Loucy (cell line): ENCODE data around the gene KANSL3.
A peak's percentile ranks its signal among the peaks of the same experiment; 100 is the strongest.

Experiments
- H2AFZ ChIP-seq: fragments of 200-600 bp; sonication (generic); 2 replicates; pipeline ENCODE4 v1.6.0; 2016; ENCODE audit warnings: antibody characterized with exemption, mild to moderate bottlenecking, low read length, moderate library complexity
- H3F3A ChIP-seq: fragments of 200-600 bp; 2 replicates; pipeline ENCODE4 v1.6.0; 2016; ENCODE audit warnings: antibody characterized with exemption, low read depth, mild to moderate bottlenecking
- H3K27me3 ChIP-seq: fragments of 200-600 bp; sonication (generic); 2 replicates; pipeline ENCODE4 v1.6.1; 2014; ENCODE audit warnings: low read length, mild to moderate bottlenecking; ENCODE audit not compliant: insufficient read depth, poor library complexity, severe bottlenecking
- H3K36me3 ChIP-seq: fragments of 200-600 bp; sonication (generic); 2 replicates; pipeline ENCODE4 v1.6.1; 2016; ENCODE audit warnings: low read length; ENCODE audit not compliant: insufficient read depth
- H3K4me1 ChIP-seq: fragments of 200-600 bp; sonication (generic); 2 replicates; pipeline ENCODE4 v1.5.1; 2014; ENCODE audit warnings: low read length, mild to moderate bottlenecking; ENCODE audit not compliant: insufficient read depth, poor library complexity, severe bottlenecking
- H3K4me2 ChIP-seq: fragments of 200-600 bp; sonication (generic); 2 replicates; pipeline ENCODE4 v1.6.0; 2014; ENCODE audit warnings: antibody characterized with exemption, low read length, low read depth, mild to moderate bottlenecking; ENCODE audit not compliant: poor library complexity, severe bottlenecking
- H3K4me3 ChIP-seq: fragments of 200-600 bp; sonication (generic); 2 replicates; pipeline ENCODE4 v1.5.1; 2014; ENCODE audit warnings: low read length, mild to moderate bottlenecking, mixed read lengths; ENCODE audit not compliant: poor library complexity, severe bottlenecking
- H3K79me2 ChIP-seq: fragments of 200-600 bp; sonication (generic); 2 replicates; pipeline ENCODE4 v1.6.1; 2014; ENCODE audit warnings: low read length; ENCODE audit not compliant: insufficient read depth
- H3K9ac ChIP-seq: fragments of 200-600 bp; sonication (generic); 2 replicates; pipeline ENCODE4 v1.6.0; 2014; ENCODE audit warnings: mild to moderate bottlenecking, low read depth, low read length, moderate library complexity; ENCODE audit not compliant: poor library complexity, severe bottlenecking
- H3K9me2 ChIP-seq: fragments of 200-600 bp; sonication (generic); replicated peaks from 2 replicates; pipeline ENCODE4 v1.6.1; 2016; ENCODE audit warnings: low read depth, low read length, mixed read lengths
- H3K9me3 ChIP-seq: fragments of 200-600 bp; sonication (generic); 2 replicates; pipeline ENCODE4 v1.6.1; 2014; ENCODE audit warnings: mild to moderate bottlenecking, antibody characterized with exemption, low read length, low read depth; ENCODE audit not compliant: insufficient read depth
- H4K20me1 ChIP-seq: fragments of 200-600 bp; sonication (generic); 2 replicates; pipeline ENCODE4 v1.6.0; 2014; ENCODE audit warnings: antibody characterized with exemption, low read length, mild to moderate bottlenecking; ENCODE audit not compliant: insufficient read depth, poor library complexity, severe bottlenecking
- EZH2phosphoT487 ChIP-seq: fragments of 200-600 bp; IDR thresholded peaks from 2 replicates; pipeline ENCODE4 v1.6.1; 2018; ENCODE audit warnings: antibody characterized with exemption, mild to moderate bottlenecking, moderate library complexity, borderline replicate concordance
- TF ChIP-seq, protein P1 (sequence below): fragments of 200-600 bp; sonication (generic); conservative IDR thresholded peaks from 2 replicates; pipeline ENCODE4 v1.5.1; 2014; ENCODE audit warnings: mild to moderate bottlenecking, antibody characterized with exemption, low read length

Gene KANSL3

DNA sequence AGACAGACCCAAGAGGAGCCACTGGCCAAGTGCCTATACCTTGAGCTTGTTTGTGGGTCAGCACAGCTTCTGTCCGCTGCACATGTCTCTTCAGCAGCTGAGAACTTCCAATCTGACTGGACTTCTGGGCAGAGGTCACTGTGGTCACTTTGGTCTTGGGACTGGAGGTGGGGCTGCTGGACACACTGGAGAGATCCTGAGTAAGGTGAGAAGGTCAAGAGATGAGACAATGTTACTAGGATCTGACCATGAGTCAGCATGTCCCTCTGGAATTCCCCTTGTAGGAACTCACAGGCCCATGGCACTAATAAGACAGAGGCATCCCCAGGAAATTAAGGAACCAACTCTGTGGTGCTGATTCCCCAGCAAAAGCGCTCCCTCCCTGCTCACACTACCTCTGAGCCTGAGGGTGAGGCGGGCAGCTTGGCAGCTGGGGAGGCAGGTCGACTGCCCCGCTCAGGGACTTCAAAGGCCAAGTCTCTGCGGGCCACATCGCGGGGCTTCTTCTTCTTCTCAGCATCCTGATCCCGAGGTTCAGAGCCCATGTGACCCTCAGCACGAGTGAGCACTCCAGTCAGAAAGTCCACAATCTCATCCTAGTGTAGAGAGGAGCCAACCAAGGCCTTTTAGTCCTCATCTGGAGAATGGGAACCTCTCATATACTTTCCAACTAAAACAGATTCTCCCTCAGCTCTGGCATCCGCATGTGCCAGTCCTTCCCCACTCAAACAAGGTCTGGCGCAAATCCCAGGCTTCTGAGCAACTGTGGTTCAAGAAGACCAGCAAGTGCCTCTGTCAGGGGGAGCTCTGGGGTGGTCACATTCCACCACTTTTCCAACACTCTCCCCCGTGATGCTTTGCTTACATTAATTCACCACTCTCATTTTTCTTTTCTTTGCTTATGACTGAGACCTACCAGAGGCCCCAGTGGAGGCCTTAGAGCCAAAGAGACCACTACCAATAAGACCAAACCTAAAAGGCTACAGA, 29.4 kb downstream of the KANSL3 start:
- peaks cover 97% of the 10 kb centered on the region; the same call in 1 of the 2 replicates for H3K36me3 ChIP-seq

DNA sequence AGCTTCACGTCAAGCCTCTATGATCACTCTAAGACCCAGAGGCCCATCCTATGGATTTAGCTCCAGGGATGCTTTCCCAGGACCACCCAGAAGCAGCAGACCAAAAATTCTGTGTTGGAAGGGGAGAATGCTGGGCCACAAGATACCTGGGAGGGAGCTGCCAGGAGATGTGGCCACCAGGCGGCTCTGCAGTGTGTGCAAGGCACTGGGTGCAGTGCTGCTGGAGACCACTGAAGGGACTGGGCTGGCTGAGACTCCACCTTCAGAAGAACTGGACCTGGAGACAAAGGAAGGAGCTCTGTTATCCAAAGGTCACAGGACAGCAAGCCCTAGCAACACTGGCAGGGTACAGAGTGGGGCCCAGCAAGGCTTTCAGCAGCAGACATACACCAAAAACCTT, 34.0 kb downstream of the KANSL3 start:
- H3K4me2 ChIP-seq = no peak overlapping the region
- no peaks in the 10 kb centered on the region for H3F3A ChIP-seq
- H3K9me3 ChIP-seq = no peaks in the 10 kb centered on the region
- H3K79me2 ChIP-seq = no peaks in the 10 kb centered on the region
- H3K9ac ChIP-seq = no peak overlapping the region
- TF ChIP-seq EZH2phosphoT487 = no peak
- TF ChIP-seq, protein P1, sequence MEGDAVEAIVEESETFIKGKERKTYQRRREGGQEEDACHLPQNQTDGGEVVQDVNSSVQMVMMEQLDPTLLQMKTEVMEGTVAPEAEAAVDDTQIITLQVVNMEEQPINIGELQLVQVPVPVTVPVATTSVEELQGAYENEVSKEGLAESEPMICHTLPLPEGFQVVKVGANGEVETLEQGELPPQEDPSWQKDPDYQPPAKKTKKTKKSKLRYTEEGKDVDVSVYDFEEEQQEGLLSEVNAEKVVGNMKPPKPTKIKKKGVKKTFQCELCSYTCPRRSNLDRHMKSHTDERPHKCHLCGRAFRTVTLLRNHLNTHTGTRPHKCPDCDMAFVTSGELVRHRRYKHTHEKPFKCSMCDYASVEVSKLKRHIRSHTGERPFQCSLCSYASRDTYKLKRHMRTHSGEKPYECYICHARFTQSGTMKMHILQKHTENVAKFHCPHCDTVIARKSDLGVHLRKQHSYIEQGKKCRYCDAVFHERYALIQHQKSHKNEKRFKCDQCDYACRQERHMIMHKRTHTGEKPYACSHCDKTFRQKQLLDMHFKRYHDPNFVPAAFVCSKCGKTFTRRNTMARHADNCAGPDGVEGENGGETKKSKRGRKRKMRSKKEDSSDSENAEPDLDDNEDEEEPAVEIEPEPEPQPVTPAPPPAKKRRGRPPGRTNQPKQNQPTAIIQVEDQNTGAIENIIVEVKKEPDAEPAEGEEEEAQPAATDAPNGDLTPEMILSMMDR = peak; percentile 28; the same call in 1 of the 2 replicates
- no peaks in the 10 kb centered on the region for H3K9me2 ChIP-seq
- H2AFZ ChIP-seq = no peak overlapping the region
- H3K4me1 ChIP-seq = no peaks in the 10 kb centered on the region
- no peaks in the 10 kb centered on the region for H4K20me1 ChIP-seq
- no peak overlapping the region for H3K4me3 ChIP-seq
- no peaks in the 10 kb centered on the region for H3K27me3 ChIP-seq
- H3K36me3 ChIP-seq = peaks cover 97% of the 10 kb centered on the region

More for the DNA sequence above, 29.4 kb downstream of the KANSL3 start:
- H3K4me3 ChIP-seq = no peak overlapping the region
- no peaks in the 10 kb centered on the region for H3F3A ChIP-seq
- no peaks in the 10 kb centered on the region for H4K20me1 ChIP-seq
- H3K9me2 ChIP-seq = no peaks in the 10 kb centered on the region
- H2AFZ ChIP-seq = no peak overlapping the region
- no peaks in the 10 kb centered on the region for H3K4me1 ChIP-seq
- H3K9ac ChIP-seq = no peak overlapping the region
- H3K79me2 ChIP-seq = no peaks in the 10 kb centered on the region
- H3K27me3 ChIP-seq = no peaks in the 10 kb centered on the region
- TF ChIP-seq, protein P1 = no peak
- TF ChIP-seq EZH2phosphoT487 = no peak
- no peaks in the 10 kb centered on the region for H3K9me3 ChIP-seq
- no peak overlapping the region for H3K4me2 ChIP-seq

DNA sequence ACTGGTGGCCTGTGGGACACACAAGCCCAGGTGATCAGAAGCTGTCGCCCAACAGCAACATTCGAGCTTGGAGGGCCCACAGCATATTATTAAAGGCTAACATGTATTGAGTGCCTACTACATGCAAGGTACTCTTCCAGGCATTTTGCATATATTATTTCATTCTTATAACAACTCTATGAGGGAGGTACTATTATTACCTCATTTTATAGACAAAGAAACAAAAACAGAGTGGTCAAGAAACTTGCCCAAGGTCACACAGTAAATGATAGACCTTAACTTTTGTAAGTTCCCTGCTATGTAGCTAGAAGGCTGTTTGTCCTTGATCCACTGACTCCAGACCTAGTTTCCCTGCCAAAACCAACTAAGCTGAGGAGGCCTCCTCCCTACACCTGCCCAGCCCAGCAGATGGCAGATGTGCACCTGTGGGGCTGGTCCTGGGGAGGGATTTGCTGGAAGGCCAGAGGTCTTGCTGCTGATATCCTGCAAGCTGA, 35.7 kb downstream of the KANSL3 start:
- no peak for TF ChIP-seq EZH2phosphoT487
- TF ChIP-seq, protein P1 = peak; percentile 21; the same call in 1 of the 2 replicates
- no peaks in the 10 kb centered on the region for H3F3A ChIP-seq
- H3K79me2 ChIP-seq = no peaks in the 10 kb centered on the region
- H3K36me3 ChIP-seq = peaks cover 92% of the 10 kb centered on the region
- H2AFZ ChIP-seq = no peak overlapping the region
- H3K9me2 ChIP-seq = no peaks in the 10 kb centered on the region
- no peak overlapping the region for H3K9ac ChIP-seq
- H3K27me3 ChIP-seq = no peaks in the 10 kb centered on the region
- H3K4me3 ChIP-seq = no peak overlapping the region
- no peak overlapping the region for H3K4me2 ChIP-seq
- no peaks in the 10 kb centered on the region for H3K9me3 ChIP-seq
- no peaks in the 10 kb centered on the region for H4K20me1 ChIP-seq
- H3K4me1 ChIP-seq = no peaks in the 10 kb centered on the region
